MM.1S (cell line): ENCODE results near the gene KRT84.

Experiments used
- DNase-seq: peaks from one replicate; pipeline ENCODE4 v3.0.0-alpha.2; 2015
- H2AFZ ChIP-seq: fragments of 300-600 bp; sonication (generic); 2 replicates; pipeline ENCODE4 v1.6.0; 2016; ENCODE audit warnings: antibody characterized with exemption, low read length
- H3F3A ChIP-seq: fragments of 300-600 bp; sonication (generic); 2 replicates; pipeline ENCODE4 v1.6.1; 2016; ENCODE audit warnings: mild to moderate bottlenecking, antibody characterized with exemption, low read length, moderate library complexity, mixed read lengths; ENCODE audit not compliant: insufficient read depth
- H3K27ac ChIP-seq: fragments of 300-600 bp; sonication (generic); 2 replicates; pipeline ENCODE4 v1.5.1; 2016; ENCODE audit warnings: mild to moderate bottlenecking, low read length
- H3K27me3 ChIP-seq: fragments of 300-600 bp; sonication (generic); replicated peaks from 2 replicates; pipeline ENCODE4 v1.6.0; 2016; ENCODE audit warnings: low read length; ENCODE audit not compliant: insufficient read depth
- H3K36me3 ChIP-seq: fragments of 300-600 bp; sonication (generic); replicated peaks from 2 replicates; pipeline ENCODE4 v1.6.1; 2016; ENCODE audit warnings: mild to moderate bottlenecking, low read length, mixed read lengths; ENCODE audit not compliant: insufficient read depth
- H3K4me1 ChIP-seq: fragments of 300-600 bp; sonication (generic); 2 replicates; pipeline ENCODE4 v1.6.1; 2016; ENCODE audit warnings: low read length, mixed read lengths
- H3K4me2 ChIP-seq: fragments of 300-600 bp; sonication (generic); 2 replicates; pipeline ENCODE4 v1.6.0; 2016; ENCODE audit warnings: low read depth, low read length
- H3K4me3 ChIP-seq: fragments of 300-600 bp; sonication (generic); 2 replicates; pipeline ENCODE4 v1.5.1; 2016; ENCODE audit warnings: low read length, mixed read lengths
- H3K79me2 ChIP-seq: fragments of 300-600 bp; sonication (generic); 2 replicates; pipeline ENCODE4 v1.6.1; 2016; ENCODE audit warnings: mixed run types, low read length, mixed read lengths
- H3K9ac ChIP-seq: fragments of 300-600 bp; sonication (generic); 2 replicates; pipeline ENCODE4 v1.6.1; 2016; ENCODE audit warnings: low read length, mixed read lengths
- H3K9me2 ChIP-seq: fragments of 300-600 bp; sonication (generic); replicated peaks from 2 replicates; pipeline ENCODE4 v1.6.1; 2016; ENCODE audit warnings: mild to moderate bottlenecking, low read length, mixed read lengths; ENCODE audit not compliant: insufficient read depth
- H3K9me3 ChIP-seq: fragments of 300-600 bp; sonication (generic); replicated peaks from 2 replicates; pipeline ENCODE4 v1.6.1; 2016; ENCODE audit warnings: mild to moderate bottlenecking, low read length, mixed read lengths; ENCODE audit not compliant: insufficient read depth
- H4K20me1 ChIP-seq: fragments of 300-600 bp; sonication (generic); 2 replicates; pipeline ENCODE4 v1.6.1; 2016; ENCODE audit warnings: mild to moderate bottlenecking, low read length, moderate library complexity, mixed read lengths; ENCODE audit not compliant: insufficient read depth
- CTCF ChIP-seq: fragments of 300-600 bp; sonication (generic); IDR thresholded peaks from 2 replicates; pipeline ENCODE4 v1.5.1; 2016; ENCODE audit warnings: antibody characterized with exemption, low read length, mixed read lengths
- EZH2 ChIP-seq: fragments of 300-600 bp; sonication (generic); optimal IDR thresholded peaks from 2 replicates; pipeline ENCODE3; 2017; ENCODE audit warnings: low read depth, mild to moderate bottlenecking, antibody characterized with exemption, low read length, mixed read lengths
- EZH2phosphoT487 ChIP-seq: fragments of 300-600 bp; sonication (generic); IDR thresholded peaks from 2 replicates; pipeline ENCODE4 v1.6.1; 2018; ENCODE audit warnings: antibody characterized with exemption, low read length

Gene KRT84

DNA sequence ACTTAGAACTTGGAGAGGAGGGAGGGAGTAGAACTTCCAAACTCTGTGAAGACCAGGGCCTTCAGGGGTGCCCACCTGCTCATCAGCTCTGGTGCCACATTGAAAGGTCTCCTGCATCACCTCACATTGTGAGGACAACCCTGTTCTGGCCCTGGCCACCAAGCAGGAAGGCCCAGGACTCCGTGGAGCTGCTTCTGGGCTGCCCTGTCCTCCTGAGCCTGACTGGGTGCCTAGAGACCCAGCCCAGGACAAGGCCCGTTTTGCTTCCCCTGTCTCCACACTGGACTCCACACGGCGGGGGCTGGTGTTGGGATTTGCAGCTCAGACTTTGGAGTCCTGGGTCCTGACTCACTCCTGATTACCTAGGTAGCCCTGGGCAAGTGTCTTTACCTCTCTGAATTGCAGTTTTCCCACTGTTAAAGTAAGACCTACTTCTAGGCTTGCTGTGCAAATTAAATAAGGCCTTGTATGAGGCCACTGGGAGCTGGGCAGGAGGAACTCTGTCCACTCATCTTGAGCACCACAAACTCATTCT, 33.2 kb upstream of the KRT84 start:
- peaks cover 13% of the 10 kb centered on the region; the same call in 1 of the 2 replicates for H3K27me3 ChIP-seq
- no peaks in the 10 kb centered on the region for H3K9me3 ChIP-seq
- H3F3A ChIP-seq = no peaks in the 10 kb centered on the region
- H3K4me1 ChIP-seq = no peaks in the 10 kb centered on the region
- no peak for DNase-seq
- H3K36me3 ChIP-seq = no peaks in the 10 kb centered on the region
- H3K4me2 ChIP-seq = no peak overlapping the region
- H4K20me1 ChIP-seq = no peaks in the 10 kb centered on the region
- no peaks in the 10 kb centered on the region for H3K79me2 ChIP-seq
- no peaks in the 10 kb centered on the region for H3K9me2 ChIP-seq
- H3K9ac ChIP-seq = no peak overlapping the region
- TF ChIP-seq CTCF = no peak
- no peak for TF ChIP-seq EZH2
- no peak for TF ChIP-seq EZH2phosphoT487
- no peak overlapping the region for H3K27ac ChIP-seq
- no peak overlapping the region for H3K4me3 ChIP-seq
- H2AFZ ChIP-seq = no peak overlapping the region

DNA sequence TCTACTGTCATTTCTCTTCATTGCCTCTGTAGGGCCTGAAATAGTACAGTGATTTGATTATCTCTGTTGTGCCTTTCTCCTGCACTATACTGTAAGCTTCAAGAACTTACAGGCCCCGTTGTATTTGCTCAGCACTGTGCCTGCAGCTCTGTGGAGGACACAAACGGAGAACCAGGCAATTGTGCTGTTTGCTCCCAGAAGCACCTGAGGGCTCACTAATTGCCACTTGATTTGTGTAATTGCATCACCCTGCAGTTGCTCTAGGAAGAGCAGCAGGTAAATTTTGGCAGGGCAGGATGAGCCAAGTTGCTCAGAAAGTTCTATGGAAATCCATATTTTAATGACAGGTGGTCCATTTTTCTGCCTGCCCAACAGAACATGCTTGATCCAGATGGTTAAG, 32.3 kb upstream of the KRT84 start:
- TF ChIP-seq EZH2 (no peak), EZH2phosphoT487 (no peak), CTCF (no peak)
- Histone ChIP-seq H3K27ac (no peak overlapping the region), H3K9me2 (no peaks in the 10 kb centered on the region), H3K27me3 (peaks cover 14% of the 10 kb centered on the region), H3K4me3 (no peak overlapping the region), H3K79me2 (no peaks in the 10 kb centered on the region), H3K9ac (no peak overlapping the region), H4K20me1 (no peaks in the 10 kb centered on the region), H3K9me3 (no peaks in the 10 kb centered on the region), H2AFZ (no peak overlapping the region), H3K4me2 (no peak overlapping the region), H3K36me3 (no peaks in the 10 kb centered on the region), H3K4me1 (no peaks in the 10 kb centered on the region), H3F3A (no peaks in the 10 kb centered on the region)
- DNase-seq = no peak

- Histone ChIP-seq H3K27ac (no peak overlapping the region), H3K9me2 (no peaks in the 10 kb centered on the region), H3F3A (no peaks in the 10 kb centered on the region), H3K9ac (no peak overlapping the region), H4K20me1 (no peaks in the 10 kb centered on the region), H3K36me3 (no peaks in the 10 kb centered on the region), H3K4me1 (no peaks in the 10 kb centered on the region), H3K9me3 (no peaks in the 10 kb centered on the region), H3K27me3 (peaks cover 18% of the 10 kb centered on the region), H3K4me2 (no peak overlapping the region), H3K79me2 (no peaks in the 10 kb centered on the region), H3K4me3 (no peak overlapping the region), H2AFZ (no peak overlapping the region)
- TF ChIP-seq EZH2 (no peak), EZH2phosphoT487 (no peak), CTCF (no peak)
- DNase-seq = no peak
These were observed 31.3 kb upstream of the KRT84 start for GRCh38 chr12:52416795-52417194.
